ENCODE data around the gene SYNDIG1. TPM values are rescaled to one million over a fixed set of nuclear protein-coding genes. Genes with fewer than 3 reads are reported as not detected.

Gene SYNDIG1
- polyA plus RNA-seq, 2 of the 4 experiments (the other 2 are of a cell fraction) = 0.96 to 2.6 TPM

GRCh38 chr20:24522452-24523330, 53.3 kb downstream of the SYNDIG1 start (continued):
- no peak for TF ChIP-seq HEYL (CRISPR knock-in tag; IDR thresholded peaks at IDR 0.05)

- 74% methylated on average over 5 of the region's 5 CpGs for WGBS (ENCODE audit: missing lambda C conversion rate)
- ATAC-seq = no peak
- no peak for DNase-seq (ENCODE audit: low read depth in 1 of 2, low spot score in 1 of 2)
- POLR2A ChIA-PET = no interaction called here
- FAIRE-seq = no peak
- CTCF ChIA-PET = interaction anchor here (0.6 to 0.9 kb wide), 2 partner anchors 10 to 335 kb away, joined by 3 read pairs; no protein-coding TSS in a partner anchor
- Histone ChIP-seq H3K27ac (no peak overlapping the region), H3K4me1 (no peaks in the 10 kb centered on the region), H3K4me3 (no peak overlapping the region), H3K4me2 (no peak overlapping the region), H3K9me3 (no peaks in the 10 kb centered on the region)
- TF ChIP-seq SMC3 (IDR thresholded peaks at IDR 0.05) (no peak), RNF2 (IDR thresholded peaks at IDR 0.05; ENCODE audit: borderline replicate concordance, low read depth) (no peak), CBX8 (IDR thresholded peaks at IDR 0.05) (no peak), HOXA7 (CRISPR knock-in tag; IDR thresholded peaks at IDR 0.05) (no peak), RAD21 (conservative IDR thresholded peaks at IDR 0.05 in 1 of 2, IDR thresholded peaks at IDR 0.05 in 1 of 2) (no peak), BHLHE40 (IDR thresholded peaks at IDR 0.05; ENCODE audit: low read depth, low read length) (no peak), EHF (CRISPR knock-in tag; IDR thresholded peaks at IDR 0.05) (no peak), PBX3 (IDR thresholded peaks at IDR 0.05) (no peak)
Measured at GRCh38 chr20:24523661-24524060, 54.2 kb downstream of the SYNDIG1 start.

GRCh38 chr20:24528583-24529368, 59.3 kb downstream of the SYNDIG1 start:
- 46% methylated on average over 3 of the region's 3 CpGs for WGBS (ENCODE audit: missing lambda C conversion rate)
- ChIA-PET CTCF (no interaction called here), POLR2A (no interaction called here)
- H3K4me3 ChIP-seq = no peak overlapping the region
- H3K9me3 ChIP-seq = no peaks in the 10 kb centered on the region
- no peak for ATAC-seq
- no peak overlapping the region for H3K27ac ChIP-seq
- TF ChIP-seq MAFK (IDR thresholded peaks at IDR 0.05; ENCODE audit: partially characterized antibody) (no peak), TFCP2L1 (CRISPR knock-in tag; IDR thresholded peaks at IDR 0.05) (no peak), CEBPB (IDR thresholded peaks at IDR 0.05) (no peak), HEYL (CRISPR knock-in tag; IDR thresholded peaks at IDR 0.05) (no peak), ATOH8 (CRISPR knock-in tag; IDR thresholded peaks at IDR 0.05; ENCODE audit: low read depth) (no peak), CHD4 (IDR thresholded peaks at IDR 0.05; ENCODE audit: borderline replicate concordance) (no peak), TP53 (CRISPR knock-in tag; IDR thresholded peaks at IDR 0.05) (no peak), FOXS1 (CRISPR knock-in tag; IDR thresholded peaks at IDR 0.05) (no peak), RAD21 (conservative IDR thresholded peaks at IDR 0.05 in 1 of 2, IDR thresholded peaks at IDR 0.05 in 1 of 2) (no peak)
- FAIRE-seq = no peak
- no peaks in the 10 kb centered on the region for H3K4me1 ChIP-seq
- no peak for DNase-seq (ENCODE audit: low read depth in 1 of 2, low spot score in 1 of 2)
- H3K4me2 ChIP-seq = no peak overlapping the region

DNA sequence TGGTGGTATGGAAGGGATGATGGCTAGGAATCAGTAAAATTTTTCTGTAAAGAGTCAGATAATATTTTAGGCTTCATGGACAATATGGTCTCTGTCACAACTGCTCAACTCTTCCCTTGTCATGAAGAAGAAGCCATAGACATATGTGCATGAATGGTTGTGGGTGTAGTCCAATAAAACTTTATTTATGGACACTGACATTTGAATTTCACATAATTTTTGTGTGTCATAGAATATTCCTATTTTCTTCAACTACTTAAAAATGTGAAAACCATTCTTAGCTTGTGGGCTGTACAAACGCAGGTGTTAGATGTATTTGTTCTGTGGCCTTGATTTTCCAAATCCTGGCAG, 59.9 kb downstream of the SYNDIG1 start:
- no peaks in the 10 kb centered on the region for H3K4me1 ChIP-seq
- DNase-seq (ENCODE audit: low read depth in 1 of 2, low spot score in 1 of 2) (no peak), ATAC-seq (no peak), FAIRE-seq (no peak)
- H3K4me3 ChIP-seq = no peak overlapping the region
- no peak overlapping the region for H3K27ac ChIP-seq
- POLR2A ChIA-PET = no interaction called here
- H3K9me3 ChIP-seq = no peaks in the 10 kb centered on the region
- CTCF ChIA-PET = no interaction called here
- 29% methylated on average over 1 of the region's 1 CpG for WGBS (ENCODE audit: missing lambda C conversion rate)
- no peak overlapping the region for H3K4me2 ChIP-seq
- TF ChIP-seq HDAC2 (IDR thresholded peaks at IDR 0.05) (no peak), FOSL2 (IDR thresholded peaks at IDR 0.05) (no peak), FOSL2 (CRISPR knock-in tag; IDR thresholded peaks at IDR 0.05) (no peak), ZNF302 (CRISPR knock-in tag; IDR thresholded peaks at IDR 0.05) (no peak), KDM5A (IDR thresholded peaks at IDR 0.05) (no peak), RNF2 (IDR thresholded peaks at IDR 0.05; ENCODE audit: borderline replicate concordance, low read depth) (no peak), HOXA7 (CRISPR knock-in tag; IDR thresholded peaks at IDR 0.05) (no peak), FOXS1 (CRISPR knock-in tag; IDR thresholded peaks at IDR 0.05) (no peak), EHMT2 (IDR thresholded peaks at IDR 0.05; ENCODE audit: low read depth) (no peak)
